ENCODE results near the gene GBA3. TPM values are rescaled to one million over a fixed set of nuclear protein-coding genes. Genes with fewer than 3 reads are reported as not detected.

The GBA3 gene
- total RNA-seq, 1 donor from 2014 or later, result not detected

DNA sequence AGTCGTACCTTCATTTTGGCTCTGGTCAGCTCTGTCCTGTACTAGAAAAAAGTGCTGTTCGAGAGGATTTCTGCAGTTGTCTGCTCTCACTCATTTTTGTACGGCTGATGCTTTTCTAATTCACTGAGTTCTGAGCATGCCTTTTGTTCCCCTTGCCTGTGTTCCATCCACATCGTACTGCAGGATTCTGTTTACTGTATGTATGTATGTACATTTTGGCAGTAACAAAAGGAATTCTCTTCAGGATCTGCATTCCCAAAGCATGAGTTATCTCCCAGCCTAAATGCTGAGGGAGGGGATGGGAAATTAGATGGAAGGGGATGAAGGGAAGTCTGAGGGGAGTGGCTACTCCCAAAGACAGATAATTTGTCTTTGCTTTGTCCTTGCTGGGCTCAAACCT is 87.6 kb downstream of the GBA3 start:
- intact Hi-C loops (cut with DNase I), result no loop called here
- Histone ChIP-seq H3K4me1 (no peaks in the 10 kb centered on the region), H3K9me3 (no peaks in the 10 kb centered on the region), H3K27me3 (no peaks in the 10 kb centered on the region), H3K36me3 (no peaks in the 10 kb centered on the region), H3K4me3 (no peak overlapping the region), H3K27ac (no peak overlapping the region)
- TF ChIP-seq, protein P1, sequence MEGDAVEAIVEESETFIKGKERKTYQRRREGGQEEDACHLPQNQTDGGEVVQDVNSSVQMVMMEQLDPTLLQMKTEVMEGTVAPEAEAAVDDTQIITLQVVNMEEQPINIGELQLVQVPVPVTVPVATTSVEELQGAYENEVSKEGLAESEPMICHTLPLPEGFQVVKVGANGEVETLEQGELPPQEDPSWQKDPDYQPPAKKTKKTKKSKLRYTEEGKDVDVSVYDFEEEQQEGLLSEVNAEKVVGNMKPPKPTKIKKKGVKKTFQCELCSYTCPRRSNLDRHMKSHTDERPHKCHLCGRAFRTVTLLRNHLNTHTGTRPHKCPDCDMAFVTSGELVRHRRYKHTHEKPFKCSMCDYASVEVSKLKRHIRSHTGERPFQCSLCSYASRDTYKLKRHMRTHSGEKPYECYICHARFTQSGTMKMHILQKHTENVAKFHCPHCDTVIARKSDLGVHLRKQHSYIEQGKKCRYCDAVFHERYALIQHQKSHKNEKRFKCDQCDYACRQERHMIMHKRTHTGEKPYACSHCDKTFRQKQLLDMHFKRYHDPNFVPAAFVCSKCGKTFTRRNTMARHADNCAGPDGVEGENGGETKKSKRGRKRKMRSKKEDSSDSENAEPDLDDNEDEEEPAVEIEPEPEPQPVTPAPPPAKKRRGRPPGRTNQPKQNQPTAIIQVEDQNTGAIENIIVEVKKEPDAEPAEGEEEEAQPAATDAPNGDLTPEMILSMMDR (IDR thresholded peaks at IDR 0.05), result no peak
- DNase-seq (ENCODE audit: low spot score in 2 of 2), result no peak

DNA sequence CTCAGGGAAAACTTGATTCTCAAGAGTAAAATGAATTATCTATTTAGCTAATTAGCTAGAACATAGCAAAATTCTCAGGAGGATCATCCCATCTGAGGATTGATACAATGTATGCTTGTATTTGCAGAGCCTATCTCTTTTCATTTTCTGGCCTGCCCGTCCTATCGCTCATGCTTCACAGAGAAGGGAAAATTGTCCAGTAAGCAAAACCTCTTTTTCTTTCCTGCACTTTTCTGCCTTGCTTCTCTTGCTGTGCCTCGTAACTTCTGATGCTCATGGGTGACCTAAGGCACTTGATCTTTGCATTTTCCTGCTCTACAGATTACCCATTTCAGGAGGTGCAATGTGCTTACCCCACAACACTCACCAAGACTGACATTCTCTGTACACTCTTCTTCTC is 88.1 kb downstream of the GBA3 start:
- DNase-seq (ENCODE audit: low spot score in 2 of 2), result no peak
- Histone ChIP-seq H3K4me1 (no peaks in the 10 kb centered on the region), H3K27ac (no peak overlapping the region), H3K4me3 (no peak overlapping the region), H3K27me3 (no peaks in the 10 kb centered on the region), H3K36me3 (no peaks in the 10 kb centered on the region), H3K9me3 (no peaks in the 10 kb centered on the region)
- intact Hi-C loops (cut with DNase I), result no loop called here
- TF ChIP-seq, protein P1 (IDR thresholded peaks at IDR 0.05), result no peak

DNA sequence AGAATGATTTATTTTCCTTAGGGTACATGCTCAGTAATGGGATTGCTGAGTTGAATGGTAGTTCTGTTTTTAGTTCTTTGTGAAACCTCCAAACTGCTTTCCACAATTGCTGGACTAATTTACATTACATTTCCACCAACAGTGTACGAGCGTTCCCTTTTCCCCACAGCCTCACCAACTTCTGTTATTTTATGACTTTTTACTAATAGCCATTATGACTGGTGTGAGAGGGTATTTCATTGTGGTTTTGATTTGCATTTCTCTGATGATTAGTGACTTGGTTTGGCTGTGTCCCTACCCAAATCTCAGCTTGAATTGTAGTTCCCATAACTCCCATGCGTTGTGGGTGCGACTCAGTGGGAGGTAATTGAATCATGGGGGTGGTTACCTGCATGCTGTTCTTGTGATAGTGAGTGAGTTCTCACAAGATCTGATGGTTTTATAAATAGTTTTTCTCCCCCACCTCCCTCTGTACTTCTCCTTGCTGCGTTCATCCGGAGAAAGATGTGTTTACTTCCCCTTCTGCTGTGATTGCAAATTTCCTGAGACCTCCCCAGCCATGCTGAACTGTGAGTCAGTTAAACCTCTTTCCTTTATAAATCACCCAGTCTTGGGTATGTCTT is 95.1 kb downstream of the GBA3 start:
- intact Hi-C loops (cut with DNase I), result no loop called here
- TF ChIP-seq, protein P1 (IDR thresholded peaks at IDR 0.05), result no peak
- Histone ChIP-seq H3K9me3 (no peaks in the 10 kb centered on the region), H3K4me1 (no peaks in the 10 kb centered on the region), H3K36me3 (no peaks in the 10 kb centered on the region), H3K27me3 (no peaks in the 10 kb centered on the region), H3K27ac (no peak overlapping the region), H3K4me3 (no peak overlapping the region)
- no peak for DNase-seq (ENCODE audit: low spot score in 2 of 2)

DNA sequence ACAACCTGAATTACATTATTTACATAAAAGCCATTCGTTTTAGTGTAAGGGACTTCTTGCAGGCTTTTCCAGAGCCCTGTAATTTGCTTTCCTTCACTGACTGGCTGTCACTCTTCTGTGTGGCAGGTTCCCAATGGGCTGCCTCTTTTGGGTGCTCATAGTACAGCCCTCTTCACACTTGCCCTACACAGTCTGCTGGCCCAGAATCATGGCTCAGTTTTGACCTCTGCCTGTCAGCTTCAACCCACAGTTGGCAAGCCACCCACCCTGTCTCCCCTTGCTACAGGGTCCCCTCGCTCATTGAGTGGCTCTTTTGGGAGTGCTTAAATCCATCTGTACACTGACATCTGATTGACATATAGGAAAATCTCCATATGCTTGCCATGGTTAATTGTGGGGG is 97.9 kb downstream of the GBA3 start:
- TF ChIP-seq, protein P1 (IDR thresholded peaks at IDR 0.05), result no peak
- Histone ChIP-seq H3K27ac (no peak overlapping the region), H3K4me3 (no peak overlapping the region), H3K27me3 (no peaks in the 10 kb centered on the region), H3K9me3 (no peaks in the 10 kb centered on the region), H3K4me1 (no peaks in the 10 kb centered on the region), H3K36me3 (no peaks in the 10 kb centered on the region)
- intact Hi-C loops (cut with DNase I), result no loop called here
- no peak for DNase-seq (ENCODE audit: low spot score in 2 of 2)

DNA sequence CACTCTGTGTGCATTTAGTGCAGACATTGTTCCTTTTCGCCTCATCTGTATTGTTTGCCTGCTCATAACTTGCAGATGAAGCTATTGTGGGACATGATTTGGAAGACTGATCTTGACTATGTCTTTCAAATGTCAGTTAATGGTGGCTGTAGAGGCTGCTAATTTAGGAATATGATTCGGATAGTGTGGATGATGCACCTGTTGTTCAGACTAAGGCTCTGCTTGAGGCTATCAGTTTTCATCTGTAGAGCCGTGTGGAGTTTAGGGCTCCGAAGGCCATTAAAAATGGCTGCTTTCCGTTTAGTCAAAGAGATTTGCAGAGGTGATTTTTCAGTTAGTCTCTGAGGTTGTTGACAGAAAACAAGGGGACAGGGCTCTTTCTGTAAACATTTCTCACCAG is 102.0 kb downstream of the GBA3 start:
- Histone ChIP-seq H3K4me1 (no peaks in the 10 kb centered on the region), H3K9me3 (no peaks in the 10 kb centered on the region), H3K36me3 (no peaks in the 10 kb centered on the region), H3K27me3 (no peaks in the 10 kb centered on the region), H3K27ac (no peak overlapping the region), H3K4me3 (no peak overlapping the region)
- TF ChIP-seq, protein P1 (IDR thresholded peaks at IDR 0.05), result no peak
- no peak for DNase-seq (ENCODE audit: low spot score in 2 of 2)
- intact Hi-C loops (cut with DNase I), result no loop called here

DNA sequence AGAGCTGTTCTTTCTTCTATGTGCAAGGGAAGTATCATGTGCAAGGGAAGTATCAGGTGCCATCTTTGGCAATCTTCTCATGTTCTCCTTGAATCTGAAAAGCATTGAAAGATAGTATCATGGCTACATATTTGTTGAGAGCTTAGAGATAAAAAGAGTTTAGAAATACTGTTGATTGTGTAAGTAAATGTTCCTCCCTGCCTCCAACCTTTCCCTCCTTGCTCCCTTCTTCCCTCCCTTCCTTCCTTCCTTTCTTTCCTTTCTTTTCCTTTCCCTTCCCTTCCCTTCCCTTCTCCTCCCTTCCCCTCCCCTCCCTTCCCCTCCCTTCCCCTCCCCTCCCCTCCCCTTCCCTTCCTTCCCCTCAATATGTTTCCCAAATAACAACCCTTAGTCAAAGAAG is 108.7 kb downstream of the GBA3 start:
- no peak overlapping the region for H3K27ac ChIP-seq
- H3K27me3 ChIP-seq, result no peaks in the 10 kb centered on the region
- no peaks in the 10 kb centered on the region for H3K36me3 ChIP-seq
- H3K4me3 ChIP-seq, result no peak overlapping the region
- no peaks in the 10 kb centered on the region for H3K4me1 ChIP-seq
- intact Hi-C loops (cut with DNase I), result no loop called here
- no peaks in the 10 kb centered on the region for H3K9me3 ChIP-seq
- TF ChIP-seq, protein P1 (IDR thresholded peaks at IDR 0.05), result no peak
- no peak for DNase-seq (ENCODE audit: low spot score in 2 of 2)

All from ascending aorta (tissue), 2 donors.